ENCODE measurements around the gene CCL8.

CCL8 gene

DNA sequence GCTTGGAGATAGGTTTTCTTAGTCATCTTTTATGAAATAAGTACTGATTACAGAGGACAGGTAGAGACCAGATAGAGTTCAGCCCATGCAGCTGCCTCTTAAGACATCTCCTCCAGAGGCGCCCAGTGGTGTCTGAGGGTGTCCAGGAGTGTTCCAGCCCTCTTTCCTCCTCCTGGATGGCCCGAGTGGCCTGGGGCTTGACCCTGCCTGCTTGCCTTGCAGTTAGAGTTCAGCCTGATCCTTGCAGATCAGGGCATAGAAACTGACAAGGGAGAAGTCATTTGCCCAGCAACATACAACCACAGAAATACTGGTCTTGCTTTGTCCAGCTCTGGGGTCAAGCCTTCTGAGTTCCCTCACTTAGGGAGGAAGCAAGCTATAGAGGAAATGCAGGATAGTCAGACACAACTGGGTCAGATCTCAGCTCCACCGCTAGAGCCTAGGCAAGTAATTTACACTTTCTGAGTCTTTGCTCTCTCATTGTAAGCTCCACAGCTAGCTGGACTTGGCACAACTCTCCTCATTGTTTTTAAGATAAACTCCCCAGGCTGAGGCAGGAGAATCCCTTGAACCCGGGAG lies 47.4 kb downstream of the CCL8 start:
- peak overlapping the region; percentile 79 for H3K4me2 ChIP-seq (ENCODE audit: low read depth, low read length, poor library complexity, severe bottlenecking)
- H3K9me2 ChIP-seq (replicated peaks; ENCODE audit: low read depth, low read length) = no peaks in the 10 kb centered on the region
- TF ChIP-seq, protein P1, sequence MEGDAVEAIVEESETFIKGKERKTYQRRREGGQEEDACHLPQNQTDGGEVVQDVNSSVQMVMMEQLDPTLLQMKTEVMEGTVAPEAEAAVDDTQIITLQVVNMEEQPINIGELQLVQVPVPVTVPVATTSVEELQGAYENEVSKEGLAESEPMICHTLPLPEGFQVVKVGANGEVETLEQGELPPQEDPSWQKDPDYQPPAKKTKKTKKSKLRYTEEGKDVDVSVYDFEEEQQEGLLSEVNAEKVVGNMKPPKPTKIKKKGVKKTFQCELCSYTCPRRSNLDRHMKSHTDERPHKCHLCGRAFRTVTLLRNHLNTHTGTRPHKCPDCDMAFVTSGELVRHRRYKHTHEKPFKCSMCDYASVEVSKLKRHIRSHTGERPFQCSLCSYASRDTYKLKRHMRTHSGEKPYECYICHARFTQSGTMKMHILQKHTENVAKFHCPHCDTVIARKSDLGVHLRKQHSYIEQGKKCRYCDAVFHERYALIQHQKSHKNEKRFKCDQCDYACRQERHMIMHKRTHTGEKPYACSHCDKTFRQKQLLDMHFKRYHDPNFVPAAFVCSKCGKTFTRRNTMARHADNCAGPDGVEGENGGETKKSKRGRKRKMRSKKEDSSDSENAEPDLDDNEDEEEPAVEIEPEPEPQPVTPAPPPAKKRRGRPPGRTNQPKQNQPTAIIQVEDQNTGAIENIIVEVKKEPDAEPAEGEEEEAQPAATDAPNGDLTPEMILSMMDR (conservative IDR thresholded peaks at IDR 0.05; ENCODE audit: low read length) = no peak
- TF ChIP-seq EZH2phosphoT487 (IDR thresholded peaks at IDR 0.05; ENCODE audit: borderline replicate concordance) = no peak
- no peaks in the 10 kb centered on the region for H3K9me3 ChIP-seq (ENCODE audit: insufficient read depth, low read depth, low read length)
- H4K20me1 ChIP-seq (ENCODE audit: insufficient read depth, low read length, poor library complexity, severe bottlenecking) = no peaks in the 10 kb centered on the region
- no peak overlapping the region for H2AFZ ChIP-seq (ENCODE audit: low read length)
- no peaks in the 10 kb centered on the region for H3K36me3 ChIP-seq (ENCODE audit: insufficient read depth, low read length)
- H3K9ac ChIP-seq (ENCODE audit: low read depth, low read length, poor library complexity, severe bottlenecking) = peak overlapping the region; percentile 81
- H3K79me2 ChIP-seq (ENCODE audit: insufficient read depth, low read length) = no peaks in the 10 kb centered on the region
- peaks cover 15% of the 10 kb centered on the region for H3F3A ChIP-seq (ENCODE audit: low read depth)
- H3K4me1 ChIP-seq (ENCODE audit: insufficient read depth, low read length, poor library complexity, severe bottlenecking) = peaks cover 99% of the 10 kb centered on the region
- H3K4me3 ChIP-seq (ENCODE audit: low read length, poor library complexity, severe bottlenecking) = peak overlapping the region; percentile 63
- H3K27me3 ChIP-seq (ENCODE audit: insufficient read depth, low read length, poor library complexity, severe bottlenecking) = no peaks in the 10 kb centered on the region

DNA sequence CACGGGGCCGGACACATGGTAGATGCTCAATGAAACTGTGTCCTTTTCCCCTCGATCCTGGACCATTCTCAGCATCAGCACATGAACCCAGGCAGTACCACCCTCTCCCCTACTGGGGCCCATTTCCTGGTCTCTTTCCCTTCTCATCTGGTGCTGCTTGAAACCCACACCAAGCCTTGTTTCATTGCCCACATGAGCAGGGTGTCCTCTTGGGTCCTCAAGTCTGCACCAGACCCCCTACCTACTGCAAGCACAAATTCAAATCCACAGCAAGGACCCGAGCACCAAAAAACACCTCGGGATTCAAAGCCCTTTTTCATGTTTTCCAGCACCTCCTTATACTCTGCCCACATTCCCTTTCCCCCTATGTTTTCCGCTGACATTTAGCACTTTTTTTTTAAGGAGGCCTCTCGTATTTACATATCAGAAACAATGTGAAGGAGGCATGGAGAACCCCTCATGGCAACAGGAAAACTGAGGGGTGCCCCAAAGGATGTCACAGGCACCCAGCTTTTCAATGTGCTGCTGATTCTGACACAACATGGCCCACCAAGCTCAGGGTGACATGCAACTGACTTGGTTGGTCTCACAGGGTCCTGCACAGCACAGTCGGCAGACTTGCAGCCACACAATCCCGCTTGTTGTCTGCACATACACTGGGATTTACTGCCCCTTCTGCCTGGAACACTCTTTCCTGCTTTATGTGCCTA lies 48.4 kb downstream of the CCL8 start:
- H3K27me3 ChIP-seq (ENCODE audit: insufficient read depth, low read length, poor library complexity, severe bottlenecking) = no peaks in the 10 kb centered on the region
- peaks cover 15% of the 10 kb centered on the region for H3F3A ChIP-seq (ENCODE audit: low read depth)
- H3K9me2 ChIP-seq (replicated peaks; ENCODE audit: low read depth, low read length) = no peaks in the 10 kb centered on the region
- no peaks in the 10 kb centered on the region for H3K36me3 ChIP-seq (ENCODE audit: insufficient read depth, low read length)
- no peaks in the 10 kb centered on the region for H4K20me1 ChIP-seq (ENCODE audit: insufficient read depth, low read length, poor library complexity, severe bottlenecking)
- TF ChIP-seq, protein P1 (conservative IDR thresholded peaks at IDR 0.05; ENCODE audit: low read length) = no peak
- TF ChIP-seq EZH2phosphoT487 (IDR thresholded peaks at IDR 0.05; ENCODE audit: borderline replicate concordance) = no peak
- H3K4me2 ChIP-seq (ENCODE audit: low read depth, low read length, poor library complexity, severe bottlenecking) = peak overlapping the region; percentile 2
- no peak overlapping the region for H3K4me3 ChIP-seq (ENCODE audit: low read length, poor library complexity, severe bottlenecking)
- H2AFZ ChIP-seq (ENCODE audit: low read length) = peak overlapping the region; percentile 28; the same call in 1 of the 2 replicates
- no peaks in the 10 kb centered on the region for H3K79me2 ChIP-seq (ENCODE audit: insufficient read depth, low read length)
- peak overlapping the region; percentile 81 for H3K9ac ChIP-seq (ENCODE audit: low read depth, low read length, poor library complexity, severe bottlenecking)
- peaks cover 96% of the 10 kb centered on the region for H3K4me1 ChIP-seq (ENCODE audit: insufficient read depth, low read length, poor library complexity, severe bottlenecking)
- no peaks in the 10 kb centered on the region for H3K9me3 ChIP-seq (ENCODE audit: insufficient read depth, low read depth, low read length)

DNA sequence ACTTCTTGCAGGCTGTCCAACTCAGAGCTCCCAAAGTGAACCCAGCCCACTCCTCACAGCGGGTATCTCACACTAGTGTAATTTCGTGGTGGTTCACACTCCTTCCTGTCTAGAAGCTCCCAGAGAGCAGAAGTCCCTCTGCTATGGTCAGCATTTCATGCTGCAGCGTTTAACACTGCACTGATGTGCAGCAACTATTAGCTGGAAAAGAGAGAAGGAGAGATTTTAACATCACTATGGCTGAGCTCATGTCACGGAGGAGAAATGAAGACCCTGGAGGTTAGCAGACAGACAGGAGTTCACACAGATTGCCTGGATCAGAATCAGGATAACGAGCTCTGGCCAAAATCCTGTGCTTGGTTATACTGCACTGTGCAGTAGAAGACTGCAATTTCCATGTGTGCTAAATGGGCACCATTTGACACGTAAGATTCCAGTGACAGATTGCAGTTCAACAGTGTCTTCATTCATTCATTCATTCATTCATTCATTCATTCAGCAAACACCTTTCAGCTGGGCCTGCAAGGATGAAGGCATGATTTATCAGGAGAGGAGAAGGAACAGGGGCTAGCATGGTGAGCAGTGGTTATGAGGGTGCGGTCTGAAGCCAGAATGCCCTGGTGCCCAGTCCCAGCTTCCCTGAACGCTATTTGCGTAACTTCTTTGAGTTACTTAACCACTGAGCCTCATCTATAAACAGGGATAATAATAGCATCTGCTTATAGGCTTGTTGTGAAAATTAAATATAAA lies 49.1 kb downstream of the CCL8 start:
- Histone ChIP-seq H3K4me3 (ENCODE audit: low read length, poor library complexity, severe bottlenecking) (no peak overlapping the region), H2AFZ (ENCODE audit: low read length) (peak overlapping the region; percentile 28; the same call in 1 of the 2 replicates), H3K27me3 (ENCODE audit: insufficient read depth, low read length, poor library complexity, severe bottlenecking) (no peaks in the 10 kb centered on the region), H4K20me1 (ENCODE audit: insufficient read depth, low read length, poor library complexity, severe bottlenecking) (no peaks in the 10 kb centered on the region), H3K9ac (ENCODE audit: low read depth, low read length, poor library complexity, severe bottlenecking) (peak overlapping the region; percentile 81), H3K36me3 (ENCODE audit: insufficient read depth, low read length) (no peaks in the 10 kb centered on the region), H3K9me3 (ENCODE audit: insufficient read depth, low read depth, low read length) (no peaks in the 10 kb centered on the region), H3K79me2 (ENCODE audit: insufficient read depth, low read length) (no peaks in the 10 kb centered on the region), H3K9me2 (replicated peaks; ENCODE audit: low read depth, low read length) (no peaks in the 10 kb centered on the region), H3K4me1 (ENCODE audit: insufficient read depth, low read length, poor library complexity, severe bottlenecking) (peaks cover 89% of the 10 kb centered on the region), H3K4me2 (ENCODE audit: low read depth, low read length, poor library complexity, severe bottlenecking) (no peak overlapping the region), H3F3A (ENCODE audit: low read depth) (peaks cover 15% of the 10 kb centered on the region)
- no peak for TF ChIP-seq EZH2phosphoT487 (IDR thresholded peaks at IDR 0.05; ENCODE audit: borderline replicate concordance)
- TF ChIP-seq, protein P1 (conservative IDR thresholded peaks at IDR 0.05; ENCODE audit: low read length) = no peak

Data from Loucy (cell line).